GM12801 (cell line): ENCODE data around the gene ZNF692.

ENCODE experiments used
- CTCF ChIP-seq: IDR thresholded peaks from one replicate; pipeline ENCODE4 v1.5.1; 2011; ENCODE audit warnings: control low read depth; ENCODE audit not compliant: insufficient read length; ENCODE audit errors: extremely low read depth

The ZNF692 gene

GRCh38 chr1:248900637-248901036 lies 41.8 kb upstream of the ZNF692 start:
- no peak for TF ChIP-seq CTCF

GRCh38 chr1:248897412-248898337 lies 38.8 kb upstream of the ZNF692 start:
- TF ChIP-seq CTCF = no peak

DNA sequence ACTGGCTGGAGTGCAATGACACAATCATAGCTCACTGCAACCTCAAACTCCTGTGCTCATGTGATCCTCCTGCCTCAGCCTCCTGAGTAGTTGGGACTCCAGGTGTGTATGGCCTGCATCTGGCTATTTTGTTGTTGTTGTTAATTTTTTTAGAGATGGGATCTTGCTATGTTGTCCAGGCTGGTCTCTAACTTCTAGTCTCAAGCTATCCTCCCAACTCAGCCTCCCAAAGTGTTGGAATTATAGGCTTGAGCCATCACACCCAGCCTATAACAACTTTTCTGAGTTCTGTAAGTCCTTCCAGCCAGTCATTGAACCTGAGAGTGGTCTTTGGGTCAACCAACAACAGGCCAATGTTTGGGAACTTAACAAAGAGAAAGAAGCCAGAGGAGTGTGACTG lies 36.0 kb upstream of the ZNF692 start:
- no peak for TF ChIP-seq CTCF

DNA sequence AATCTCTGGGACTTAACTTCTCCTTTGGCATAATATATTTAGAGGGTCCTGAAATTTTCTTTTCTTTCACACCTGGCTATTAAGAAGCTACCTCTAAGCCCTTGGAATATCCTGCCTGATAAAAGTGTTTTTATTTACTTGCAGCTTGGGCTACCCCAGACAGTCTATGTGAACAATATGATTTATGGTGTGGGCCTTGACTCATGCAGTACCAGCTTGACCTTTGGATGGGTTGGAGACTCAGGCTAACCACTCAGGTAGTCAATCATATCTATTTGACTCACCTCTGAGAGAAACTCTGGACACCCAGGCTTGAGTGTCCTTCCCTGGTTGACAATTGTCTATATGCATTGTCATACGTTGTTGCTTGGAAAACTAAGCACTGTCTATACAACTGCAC lies 33.7 kb upstream of the ZNF692 start:
- TF ChIP-seq CTCF = no peak

DNA sequence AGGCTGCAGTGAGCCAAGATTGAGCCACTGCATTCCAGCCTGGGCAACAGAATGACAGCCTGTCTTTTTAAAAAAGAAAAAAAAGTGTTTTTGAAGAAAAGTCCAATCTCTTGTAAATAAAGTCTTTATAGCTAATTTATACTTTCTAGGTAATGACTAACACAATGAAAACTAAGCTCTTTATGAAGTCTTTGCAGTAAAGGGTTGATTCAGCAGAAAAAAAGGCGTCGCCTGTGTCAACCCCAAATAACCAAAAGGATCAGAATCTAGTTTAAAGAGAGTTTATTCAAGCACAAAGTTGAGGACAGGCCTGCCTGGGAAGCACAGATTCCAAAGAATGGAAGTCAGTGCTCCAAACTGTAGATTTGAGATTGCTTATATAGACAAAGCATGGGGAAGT lies 32.9 kb upstream of the ZNF692 start:
- no peak for TF ChIP-seq CTCF

DNA sequence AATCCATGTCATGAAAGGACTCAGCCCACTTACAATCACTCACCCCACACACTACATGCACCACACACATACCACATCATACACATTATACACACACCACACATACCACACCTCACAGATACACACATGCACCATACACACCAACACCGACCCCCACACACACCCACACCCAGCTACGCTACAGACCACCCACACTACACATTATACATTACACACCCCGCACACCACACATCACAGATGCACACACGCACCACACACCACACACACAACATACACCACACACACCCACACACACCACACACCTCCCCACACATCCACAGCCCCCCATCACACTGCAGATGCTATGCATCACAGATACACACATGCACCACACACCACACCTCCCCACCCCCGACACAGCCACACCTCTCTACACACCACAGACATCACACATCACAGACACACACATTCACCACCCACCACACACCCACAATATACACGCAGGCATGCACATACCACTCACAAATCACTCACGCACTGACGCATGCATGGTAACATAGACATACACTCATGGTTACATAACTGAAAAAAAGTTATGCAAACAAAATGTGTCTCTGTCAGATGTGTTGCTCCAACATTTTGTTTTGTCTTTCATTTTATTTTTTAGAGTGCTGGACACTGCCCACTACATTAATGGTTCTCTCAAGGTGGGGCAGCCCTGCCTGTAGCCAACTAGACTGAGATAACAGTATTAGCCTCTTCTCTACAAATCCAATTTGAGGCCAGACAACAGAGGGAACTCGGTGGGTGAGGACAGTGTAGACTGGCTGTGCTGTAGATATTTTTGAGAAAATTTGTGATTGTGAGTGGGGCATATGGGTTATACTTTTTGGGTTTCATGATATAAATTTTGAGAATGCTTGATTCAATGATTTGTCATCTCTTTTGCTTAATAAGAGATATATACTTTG lies 31.9 kb upstream of the ZNF692 start:
- TF ChIP-seq CTCF = no peak

GRCh38 chr1:248886237-248886895 lies 27.5 kb upstream of the ZNF692 start:
- no peak for TF ChIP-seq CTCF
